ENCODE measurements around the gene CR1.

GRCh38 chr1:207495801-207496792 is at the start of gene CR1:
- no peak for TF ChIP-seq CTCF (conservative IDR thresholded peaks at IDR 0.05; ENCODE audit: low read depth in 2 of 2)
- no peak for TF ChIP-seq ZNF331 (CRISPR knock-in tag; IDR thresholded peaks at IDR 0.05; ENCODE audit: low read depth)
- TF ChIP-seq EZH2 (IDR thresholded peaks at IDR 0.05; ENCODE audit: low read depth, unreplicated experiment) = no peak
- TF ChIP-seq POLR2AphosphoS5 (IDR thresholded peaks at IDR 0.05; ENCODE audit: low read depth) = no peak
- TF ChIP-seq JUNB (IDR thresholded peaks at IDR 0.05; ENCODE audit: unreplicated experiment) = no peak
- no peak for TF ChIP-seq REST (IDR thresholded peaks at IDR 0.05; ENCODE audit: unreplicated experiment)

Measured in GM23338 (cell line).